Epithelial cell of alveolus of lung (primary cell): Measurements from ENCODE around the gene G2E3. TPM values are rescaled to one million over a fixed set of nuclear protein-coding genes. Genes with fewer than 3 reads are reported as not detected.

Experiments
- total RNA-seq: library from RNA; depleted of rRNA; stranded (reverse); fragments of >200 nt; gene quantifications from 2 replicates; pipeline ENCODE4 v1.2.1, GENCODE V29; 2015

G2E3 gene, protein sequence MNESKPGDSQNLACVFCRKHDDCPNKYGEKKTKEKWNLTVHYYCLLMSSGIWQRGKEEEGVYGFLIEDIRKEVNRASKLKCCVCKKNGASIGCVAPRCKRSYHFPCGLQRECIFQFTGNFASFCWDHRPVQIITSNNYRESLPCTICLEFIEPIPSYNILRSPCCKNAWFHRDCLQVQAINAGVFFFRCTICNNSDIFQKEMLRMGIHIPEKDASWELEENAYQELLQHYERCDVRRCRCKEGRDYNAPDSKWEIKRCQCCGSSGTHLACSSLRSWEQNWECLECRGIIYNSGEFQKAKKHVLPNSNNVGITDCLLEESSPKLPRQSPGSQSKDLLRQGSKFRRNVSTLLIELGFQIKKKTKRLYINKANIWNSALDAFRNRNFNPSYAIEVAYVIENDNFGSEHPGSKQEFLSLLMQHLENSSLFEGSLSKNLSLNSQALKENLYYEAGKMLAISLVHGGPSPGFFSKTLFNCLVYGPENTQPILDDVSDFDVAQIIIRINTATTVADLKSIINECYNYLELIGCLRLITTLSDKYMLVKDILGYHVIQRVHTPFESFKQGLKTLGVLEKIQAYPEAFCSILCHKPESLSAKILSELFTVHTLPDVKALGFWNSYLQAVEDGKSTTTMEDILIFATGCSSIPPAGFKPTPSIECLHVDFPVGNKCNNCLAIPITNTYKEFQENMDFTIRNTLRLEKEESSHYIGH
- 9.8 and 11.2 TPM in 2 replicates for total RNA-seq

DNA sequence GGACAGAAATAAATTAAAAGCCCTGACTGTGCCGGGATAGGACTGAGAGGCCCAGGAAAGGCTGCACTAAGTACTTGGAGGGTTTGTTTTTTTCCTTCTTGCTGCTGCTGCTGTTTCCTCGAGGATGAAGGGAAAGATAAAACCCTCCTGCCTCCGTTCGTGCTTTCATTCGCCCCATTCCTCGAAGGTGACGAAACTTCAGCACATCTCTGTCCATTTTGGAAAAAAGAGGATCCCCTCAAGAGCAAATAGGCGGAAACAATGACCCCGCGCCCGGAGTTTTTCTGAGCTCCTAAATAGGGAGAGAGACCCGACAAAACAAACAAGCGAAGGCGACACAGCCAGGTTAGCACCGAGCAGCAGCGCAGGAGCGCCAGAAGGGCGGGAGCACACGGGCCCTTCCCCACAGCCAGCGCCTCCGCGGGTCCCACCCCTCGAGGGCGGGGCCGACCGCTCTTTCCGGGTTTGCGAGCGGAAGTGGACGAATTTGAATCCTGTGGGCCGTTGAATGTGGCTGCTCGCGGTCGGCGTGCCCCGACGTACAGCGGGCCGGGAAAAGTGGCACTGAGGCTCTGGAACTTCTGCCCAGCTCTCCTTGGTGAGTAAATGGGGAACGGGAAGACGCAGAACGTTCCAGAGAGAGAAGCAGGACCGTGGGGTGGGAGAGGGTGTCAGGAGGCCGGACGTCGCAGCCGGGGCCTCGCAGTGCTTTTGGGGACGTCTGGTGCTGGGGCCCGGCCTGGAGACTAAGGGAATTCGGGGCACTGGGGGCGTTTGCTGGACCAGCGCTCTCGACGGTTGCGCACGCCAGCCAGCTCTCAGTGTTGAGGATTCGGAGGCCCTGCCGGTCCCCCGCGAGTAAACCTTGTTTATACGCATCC is at the start of gene G2E3:
G2E3 (plus strand) TSS at position 484 of the 881 bp plus-strand sequence. CDS start 21,922 bp downstream, outside the sequence.

DNA sequence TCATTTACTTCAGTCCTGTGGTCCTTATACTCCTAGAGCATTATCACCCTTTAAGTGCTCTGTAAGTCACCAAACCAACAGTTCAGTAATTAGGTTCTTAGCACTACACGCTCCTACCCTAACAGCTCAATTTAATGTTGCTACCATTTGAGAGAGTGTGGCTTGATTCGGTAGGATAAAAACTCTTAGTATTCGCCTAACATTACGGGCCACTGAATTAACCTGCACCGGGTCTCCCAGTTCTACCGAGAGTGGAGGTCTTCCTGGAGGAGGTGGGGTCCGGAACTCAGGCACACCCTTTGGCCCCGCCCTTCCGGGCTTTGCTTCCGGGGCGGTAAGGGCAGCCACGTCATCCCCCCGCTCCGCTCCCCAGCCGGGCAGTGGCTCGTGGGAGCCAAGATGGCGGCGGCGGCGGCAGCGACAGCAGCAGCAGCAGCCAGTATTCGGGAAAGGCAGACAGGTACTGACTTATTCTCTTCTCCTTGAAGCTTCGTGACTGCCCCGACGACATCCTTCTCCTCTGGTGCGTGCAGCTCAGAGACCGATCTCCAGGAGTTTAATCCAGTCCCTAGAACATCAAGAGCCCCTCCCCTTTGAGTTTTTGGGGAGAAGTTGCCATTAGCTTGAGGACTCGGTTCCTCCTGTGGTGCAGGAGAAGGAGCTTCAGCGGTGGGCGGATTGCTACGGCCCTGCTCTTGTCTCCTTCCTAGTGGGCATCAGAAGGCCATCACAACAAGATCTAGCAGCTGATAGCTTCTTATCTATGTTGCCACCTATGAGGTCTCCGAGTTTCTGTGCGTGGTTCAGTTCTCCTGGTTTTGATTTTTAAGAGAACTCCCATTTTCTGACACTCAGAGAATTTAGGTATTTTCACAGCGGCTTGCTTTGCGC is 63.2 kb downstream of the G2E3 start, which contains the start of gene SCFD1:
SCFD1 (plus strand) TSS at position 380 of the 891 bp plus-strand sequence; CDS start at position 400, 20 bp downstream.

Other genes starting within 250 kb of the G2E3 start
- gene SCFD1, start 63.2 kb downstream of the G2E3 start, total RNA-seq, result 34.0 and 46.8 TPM in 2 replicates